SU-DHL-6 (cell line): ENCODE measurements around the gene RALY.

Experiments
- CTCF ChIP-seq: fragments of 200-600 bp; sonication (generic); IDR thresholded peaks from one replicate; pipeline ENCODE4 v1.5.1; 2017; ENCODE audit warnings: antibody characterized with exemption, mild to moderate bottlenecking, low read length, moderate library complexity; ENCODE audit not compliant: insufficient read depth, poor library complexity, severe bottlenecking
- EZH2phosphoT487 ChIP-seq: fragments of 200-600 bp; sonication (generic), shearing (Covaris generic); conservative IDR thresholded peaks from 2 replicates; pipeline ENCODE4 v1.6.1; 2018; ENCODE audit warnings: mild to moderate bottlenecking, antibody characterized with exemption, low read length, moderate library complexity, mixed read lengths

DNA sequence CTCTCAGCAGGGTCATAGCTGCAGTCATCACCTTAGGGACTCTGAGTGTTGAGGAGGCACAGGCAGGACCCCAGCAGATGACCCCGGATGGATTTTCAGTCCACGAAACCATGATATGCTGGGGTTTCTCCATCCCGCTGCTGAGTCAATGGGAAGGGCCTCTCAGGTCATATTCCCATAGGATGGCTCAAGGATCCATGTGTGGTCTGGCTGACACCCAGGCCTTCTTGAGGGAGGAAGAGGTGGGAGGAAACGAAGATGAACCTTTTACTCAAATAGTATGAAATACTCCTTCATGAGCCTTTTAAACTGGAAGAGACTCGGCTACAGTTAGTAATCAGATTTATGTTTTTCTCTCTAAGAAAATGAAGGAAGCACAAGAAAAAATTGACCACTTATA, 10.3 kb upstream of the RALY start:
- no peak for TF ChIP-seq CTCF
- TF ChIP-seq EZH2phosphoT487 = no peak
